Stimulated activated CD4-positive, alpha-beta T cell treated with anti-CD3 and anti-CD28 coated beads, TNF-alpha, amount 100 ng/mL, for 1 hour (primary cell): Measurements from ENCODE around the gene NTN3.

Source experiments
- DNase-seq, 3 donors: peaks; one replicate each; pipeline ENCODE4 v3.0.0-alpha.2; 2020; ENCODE audit warnings: low read depth in 3 of 3, low spot score in 1 of 3

NTN3 gene

GRCh38 chr16:2466667-2467527, 4.2 kb upstream of the NTN3 start:
- no peak for DNase-seq

DNA sequence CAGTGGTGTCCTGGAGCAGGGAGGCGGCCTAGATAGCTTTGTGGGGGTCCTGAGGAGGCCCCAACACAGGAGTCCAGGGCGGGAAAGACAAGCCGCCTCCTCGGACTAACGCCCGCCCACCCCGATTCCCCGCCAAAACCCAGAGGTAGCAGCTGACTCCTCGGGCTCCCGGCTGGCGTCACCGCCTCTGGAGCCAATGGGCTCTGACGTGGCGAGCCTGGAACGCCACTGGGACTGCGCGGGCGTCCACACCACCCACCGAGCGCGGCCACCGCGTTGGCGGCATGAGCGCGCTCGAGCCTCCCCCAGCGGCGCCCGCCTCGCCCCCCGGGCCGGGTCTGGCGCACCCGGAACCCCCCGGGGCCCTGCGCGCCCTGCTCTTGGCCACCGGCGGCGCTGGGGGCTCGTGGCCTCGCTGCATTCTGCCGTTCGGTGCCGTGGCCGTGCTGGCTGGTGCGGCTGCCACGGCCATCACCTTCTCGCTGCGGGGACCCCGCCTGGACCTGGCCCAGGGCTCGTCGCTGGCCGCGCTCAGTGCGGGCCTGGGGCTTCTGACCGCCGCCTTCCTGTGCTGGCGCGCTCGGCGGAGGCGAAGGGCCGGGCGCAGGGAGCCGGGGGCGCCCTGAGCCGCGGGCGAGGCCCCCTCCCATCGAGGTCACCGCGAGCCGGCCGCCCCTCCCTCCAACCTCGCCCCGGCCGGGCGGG, 3.4 kb upstream of the NTN3 start:
- DNase-seq: no peak

- DNase-seq: no peak
Observed at GRCh38 chr16:2468233-2468724, 2.8 kb upstream of the NTN3 start.

GRCh38 chr16:2468725-2469398, 2.2 kb upstream of the NTN3 start:
- DNase-seq: no peak

DNA sequence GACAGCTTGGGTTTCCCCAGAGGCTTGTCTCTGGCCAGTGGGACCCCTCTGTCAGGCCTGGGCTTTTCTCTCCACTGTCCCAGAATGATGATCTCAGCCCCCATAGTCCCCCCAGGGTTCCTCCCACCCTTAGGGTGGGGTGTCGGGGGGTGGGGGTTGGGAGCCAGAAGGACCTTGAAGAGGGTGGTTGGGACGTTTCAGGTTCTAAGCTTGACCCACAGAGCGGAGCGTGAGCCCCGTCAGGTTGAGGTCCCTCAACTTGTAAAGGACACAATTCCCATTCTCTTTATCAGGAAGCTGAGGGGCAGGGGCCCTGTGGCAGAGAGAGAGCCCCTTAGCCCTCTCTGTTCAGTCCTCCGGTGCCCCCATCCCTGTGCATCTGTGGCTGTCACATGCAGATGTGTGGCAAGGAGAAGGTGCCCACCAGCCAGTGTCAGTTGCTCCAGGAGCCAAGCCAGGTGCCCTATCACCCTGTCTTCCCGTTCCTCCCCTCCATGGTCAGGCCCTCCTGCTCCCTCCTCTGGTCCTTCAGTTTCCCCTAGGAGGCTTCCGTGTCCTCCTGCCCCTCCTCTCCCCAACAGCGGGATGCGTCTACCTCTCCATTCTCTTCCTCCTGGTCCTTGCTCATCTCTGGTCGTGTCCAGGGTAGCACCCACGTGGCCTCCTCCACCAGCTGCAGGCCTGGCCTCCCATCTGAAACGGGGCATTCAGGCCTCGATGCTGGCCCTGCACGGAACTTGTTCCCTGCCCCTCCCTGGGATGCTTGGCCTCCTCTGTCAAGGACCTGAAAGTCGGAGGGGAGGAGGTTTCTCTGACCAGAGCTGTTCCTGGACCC, 1.5 kb upstream of the NTN3 start:
- no peak for DNase-seq

DNA sequence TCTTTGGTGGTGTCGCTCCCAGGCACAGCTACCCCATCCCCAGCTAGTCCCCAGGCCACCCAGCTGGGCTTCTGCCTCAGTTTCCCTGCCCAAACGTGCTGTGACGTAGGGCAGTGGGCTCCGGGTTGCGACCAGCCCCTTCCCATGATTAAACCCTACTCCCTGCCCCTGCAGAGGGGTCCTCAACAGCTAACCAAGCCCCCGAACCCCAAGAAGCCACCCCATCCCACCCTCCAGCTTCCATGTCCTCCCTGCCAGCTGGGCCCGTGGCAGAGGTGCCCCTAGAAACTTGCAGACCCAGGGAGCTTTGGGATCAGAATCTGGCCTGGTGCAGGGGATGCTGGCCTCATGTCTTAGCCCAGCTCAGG, 879 bp upstream of the NTN3 start:
- no peak for DNase-seq

DNA sequence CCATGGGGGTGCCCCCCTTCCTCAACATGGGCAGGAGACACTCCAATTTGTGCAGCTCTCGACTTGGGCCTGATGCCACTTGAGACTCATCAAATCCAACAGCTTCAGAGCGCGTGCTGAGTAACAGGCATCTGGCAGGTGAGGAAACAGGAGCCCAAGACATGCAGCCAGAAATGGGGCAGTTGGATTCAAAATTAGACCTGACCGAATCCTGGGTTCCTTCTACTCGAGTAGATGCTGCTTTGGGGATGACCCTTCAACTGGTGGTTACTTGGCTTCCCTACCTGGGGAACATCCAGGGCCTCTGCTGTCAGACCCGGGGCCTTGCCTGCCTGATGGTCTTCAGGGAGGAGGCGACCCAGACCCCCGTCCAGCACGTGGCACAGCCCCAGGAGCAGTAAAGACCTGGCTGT, 488 bp upstream of the NTN3 start:
- no peak for DNase-seq

DNA sequence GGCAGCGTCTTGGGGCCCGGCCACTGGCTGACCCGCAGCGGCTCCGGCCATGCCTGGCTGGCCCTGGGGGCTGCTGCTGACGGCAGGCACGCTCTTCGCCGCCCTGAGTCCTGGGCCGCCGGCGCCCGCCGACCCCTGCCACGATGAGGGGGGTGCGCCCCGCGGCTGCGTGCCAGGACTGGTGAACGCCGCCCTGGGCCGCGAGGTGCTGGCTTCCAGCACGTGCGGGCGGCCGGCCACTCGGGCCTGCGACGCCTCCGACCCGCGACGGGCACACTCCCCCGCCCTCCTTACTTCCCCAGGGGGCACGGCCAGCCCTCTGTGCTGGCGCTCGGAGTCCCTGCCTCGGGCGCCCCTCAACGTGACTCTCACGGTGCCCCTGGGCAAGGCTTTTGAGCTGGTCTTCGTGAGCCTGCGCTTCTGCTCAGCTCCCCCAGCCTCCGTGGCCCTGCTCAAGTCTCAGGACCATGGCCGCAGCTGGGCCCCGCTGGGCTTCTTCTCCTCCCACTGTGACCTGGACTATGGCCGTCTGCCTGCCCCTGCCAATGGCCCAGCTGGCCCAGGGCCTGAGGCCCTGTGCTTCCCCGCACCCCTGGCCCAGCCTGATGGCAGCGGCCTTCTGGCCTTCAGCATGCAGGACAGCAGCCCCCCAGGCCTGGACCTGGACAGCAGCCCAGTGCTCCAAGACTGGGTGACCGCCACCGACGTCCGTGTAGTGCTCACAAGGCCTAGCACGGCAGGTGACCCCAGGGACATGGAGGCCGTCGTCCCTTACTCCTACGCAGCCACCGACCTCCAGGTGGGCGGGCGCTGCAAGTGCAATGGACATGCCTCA, 773 bp downstream of the NTN3 start:
- DNase-seq: no peak

GRCh38 chr16:2472488-2472864, 1.4 kb downstream of the NTN3 start:
- DNase-seq: no peak

- DNase-seq: no peak
Observed at GRCh38 chr16:2472885-2473445, 1.9 kb downstream of the NTN3 start.

DNA sequence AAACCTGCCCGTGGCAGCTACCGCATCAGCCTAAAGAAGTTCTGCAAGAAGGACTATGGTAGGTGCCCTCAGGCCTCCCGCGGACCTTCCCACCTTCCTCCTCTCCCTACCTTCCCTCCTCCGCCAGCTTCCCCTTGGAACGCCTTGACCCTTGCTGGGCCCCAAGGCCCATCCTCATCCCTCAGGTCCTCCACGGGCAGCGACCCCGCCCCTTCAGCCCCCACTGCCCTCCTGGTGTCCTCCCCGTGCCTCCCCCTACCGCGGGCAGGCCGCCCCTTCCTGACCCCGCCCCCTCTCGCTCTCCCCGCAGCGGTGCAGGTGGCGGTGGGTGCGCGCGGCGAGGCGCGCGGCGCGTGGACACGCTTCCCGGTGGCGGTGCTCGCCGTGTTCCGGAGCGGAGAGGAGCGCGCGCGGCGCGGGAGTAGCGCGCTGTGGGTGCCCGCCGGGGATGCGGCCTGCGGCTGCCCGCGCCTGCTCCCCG, 2.4 kb downstream of the NTN3 start:
- DNase-seq: no peak

GRCh38 chr16:2473999-2474876, 3.1 kb downstream of the NTN3 start:
- DNase-seq: peak; percentile 18 to 41 (median 36)

DNA sequence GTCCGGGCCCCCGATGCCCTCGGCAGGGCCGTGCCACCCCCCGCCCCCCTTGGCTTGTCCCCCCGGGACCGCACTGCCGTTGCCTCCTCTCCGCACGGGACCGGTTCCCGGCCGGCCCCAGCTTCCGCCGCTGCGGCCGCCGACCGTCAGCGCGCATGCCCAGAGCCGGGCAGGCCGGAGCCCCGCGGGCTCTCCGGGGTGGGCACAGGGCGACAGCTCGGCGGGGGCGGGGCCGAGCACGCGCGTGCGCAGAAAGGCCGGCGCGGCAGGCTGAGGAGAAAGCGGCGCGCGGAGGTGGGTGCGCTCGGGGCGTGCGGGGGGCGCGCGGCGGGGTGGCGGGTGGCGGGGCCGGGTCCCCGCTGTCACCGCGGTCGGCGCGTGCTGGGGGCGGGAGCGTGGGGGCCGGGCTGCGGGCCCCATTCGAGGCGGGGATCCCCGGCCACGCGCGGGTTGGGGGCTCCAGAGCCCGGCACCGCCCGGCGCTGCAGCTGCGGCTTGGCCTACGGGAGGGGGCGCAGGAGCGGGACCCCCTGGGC, 3.8 kb downstream of the NTN3 start, which contains the start of gene TBC1D24:
Gene TBC1D24 (plus strand): TSS at position 251 of the 536 bp plus-strand sequence. CDS start 21,022 bp downstream, outside the sequence.
- DNase-seq: peak; percentile 18 to 75 (median 71)

DNA sequence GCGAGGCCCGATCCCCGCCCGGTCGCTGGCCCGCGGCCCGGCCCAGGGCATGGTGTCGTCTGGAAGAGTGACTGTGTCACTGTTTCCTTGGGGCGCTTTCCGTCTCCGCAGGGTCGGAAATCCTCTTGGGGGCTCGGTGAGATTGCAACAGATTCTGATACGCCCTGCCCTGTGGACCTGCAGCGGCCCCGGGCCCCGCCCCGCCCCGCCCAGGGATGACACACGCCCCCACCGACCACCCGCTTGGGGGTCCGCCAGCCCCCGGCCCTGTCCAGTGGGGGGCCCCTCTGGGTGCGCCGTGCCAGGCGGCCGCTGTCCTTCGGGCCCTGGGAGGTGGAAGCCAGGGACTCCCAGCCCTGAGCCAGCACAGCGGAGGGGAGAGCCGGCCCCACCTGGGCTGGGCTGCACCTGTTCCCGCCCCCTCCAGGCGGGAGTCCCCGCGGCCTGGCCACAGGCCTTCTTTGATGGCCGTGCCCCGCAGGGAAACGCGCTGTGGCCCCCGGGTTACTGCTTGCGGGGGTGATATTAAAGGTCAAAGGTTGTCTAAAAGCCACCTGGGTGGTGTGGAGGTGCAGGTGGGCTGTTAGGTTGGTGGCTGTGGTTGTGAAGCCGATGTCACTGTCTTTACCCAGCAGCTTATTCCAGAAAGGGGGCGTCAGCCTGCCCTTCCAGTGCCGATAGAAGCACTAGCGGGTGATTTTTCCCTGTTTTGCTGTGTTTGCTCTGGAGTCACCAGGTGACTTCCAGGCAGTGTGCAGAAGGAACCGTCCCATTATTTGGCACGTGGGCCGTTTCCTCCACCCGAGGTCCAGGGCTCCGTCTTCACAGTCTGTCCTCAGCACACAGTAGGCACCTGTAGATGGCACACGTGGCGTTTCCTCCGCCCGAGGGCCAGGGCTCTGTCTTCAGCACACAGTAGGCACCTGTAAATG, 4.6 kb downstream of the NTN3 start:
- DNase-seq: peak in 1 of 3 donors; percentile 40

GRCh38 chr16:2476345-2476720, 5.2 kb downstream of the NTN3 start:
- DNase-seq: no peak

DNA sequence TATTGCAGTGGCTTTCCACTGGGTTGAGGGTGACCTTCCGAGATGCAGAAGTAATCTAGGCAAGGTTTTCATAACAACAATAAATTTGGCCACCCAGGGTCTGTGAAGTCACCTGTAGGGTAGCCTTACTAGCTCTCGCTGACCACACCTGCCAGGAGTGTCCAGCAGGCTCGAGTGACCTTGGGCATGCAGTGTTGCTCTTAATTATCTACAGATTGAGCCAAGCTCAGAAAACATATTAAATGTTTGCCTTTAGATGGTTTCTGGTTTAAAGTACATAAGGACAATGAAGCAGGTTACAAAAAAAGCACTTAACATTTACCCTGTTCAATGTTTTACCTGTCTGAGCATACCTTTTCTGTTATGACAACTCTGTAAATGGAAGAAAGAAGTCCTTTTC, 5.6 kb downstream of the NTN3 start:
- no peak for DNase-seq

GRCh38 chr16:2477327-2477726, 6.2 kb downstream of the NTN3 start:
- no peak for DNase-seq
